CD14-positive monocyte (primary cell): Measurements from ENCODE around the gene TMEM170A. TPM values are rescaled to one million over a fixed set of nuclear protein-coding genes. Genes with fewer than 3 reads are reported as not detected.
A peak's percentile ranks its signal among the peaks of the same experiment; 100 is the strongest.

ENCODE experiments used
- DNase-seq, 3 donors: peaks; one replicate each; pipeline ENCODE4 v3.0.0-alpha.2; 2011 to 2022
- H2AFZ ChIP-seq: 2 replicates; pipeline ENCODE4 v1.6.0; 2012; ENCODE audit warnings: mild to moderate bottlenecking, low read depth, low read length, inconsistent platforms; ENCODE audit not compliant: insufficient read depth, poor library complexity, severe bottlenecking
- H3K27ac ChIP-seq, 2 donors: 1 replicate in 1 of 2; 2 replicates in 1 of 2; pipeline ENCODE4 v1.5.1; 2012 to 2013; ENCODE audit warnings: low read length in 2 of 2, control low read depth in 1 of 2, inconsistent platforms in 1 of 2, low read depth in 1 of 2, mild to moderate bottlenecking in 1 of 2
- H3K27me3 ChIP-seq, 2 donors: one replicate each; pipeline versions ENCODE4 v1.6.0 to v1.6.1; 2011 to 2013; ENCODE audit warnings: low read length in 2 of 2; ENCODE audit not compliant: control insufficient read depth in 2 of 2, insufficient read depth in 2 of 2
- H3K36me3 ChIP-seq, 2 donors: replicated peaks in 1 of 2; 1 replicate in 1 of 2; 2 replicates in 1 of 2; pipeline versions ENCODE4 v1.5.1 to v1.6.1; 2012 to 2013; ENCODE audit warnings: low read length in 2 of 2, control low read depth in 1 of 2, inconsistent platforms in 1 of 2, mild to moderate bottlenecking in 1 of 2; ENCODE audit not compliant: insufficient read depth in 2 of 2, control insufficient read depth in 1 of 2
- H3K4me1 ChIP-seq, 2 donors: 1 replicate in 1 of 2; 2 replicates in 1 of 2; pipeline versions ENCODE4 v1.5.1 to v1.6.1; 2012 to 2013; ENCODE audit warnings: low read length in 2 of 2, control low read depth in 1 of 2, inconsistent platforms in 1 of 2, mild to moderate bottlenecking in 1 of 2, moderate library complexity in 1 of 2; ENCODE audit not compliant: insufficient read depth in 2 of 2, control insufficient read depth in 1 of 2
- H3K4me2 ChIP-seq: replicated peaks from 2 replicates; pipeline ENCODE3; 2012; ENCODE audit warnings: low read length, moderate library complexity, mild to moderate bottlenecking; ENCODE audit not compliant: poor library complexity, severe bottlenecking; ENCODE audit errors: extremely low read depth
- H3K4me3 ChIP-seq, 3 experiments: fragments of 200-600 bp in 1 of 3; sonication (generic) in 1 of 3; replicated peaks in 1 of 3; 1 replicate in 2 of 3; 2 replicates in 1 of 3; pipeline ENCODE4 v1.5.1; 2011 to 2013; ENCODE audit warnings: low read length in 3 of 3, mild to moderate bottlenecking in 3 of 3, control low read depth in 2 of 3, low read depth in 2 of 3, inconsistent platforms in 1 of 3, moderate library complexity in 1 of 3
- H3K79me2 ChIP-seq: 2 replicates; pipeline ENCODE4 v1.6.0; 2012; ENCODE audit warnings: mild to moderate bottlenecking, control low read depth, inconsistent platforms, low read length, moderate library complexity; ENCODE audit not compliant: insufficient read depth
- H3K9ac ChIP-seq: 2 replicates; pipeline ENCODE4 v1.6.0; 2017; ENCODE audit warnings: low read length, mild to moderate bottlenecking; ENCODE audit not compliant: insufficient read depth, poor library complexity, severe bottlenecking
- H3K9me3 ChIP-seq, 2 donors: replicated peaks in 1 of 2; 1 replicate in 1 of 2; 2 replicates in 1 of 2; pipeline versions ENCODE4 v1.5.1 to v1.6.1; 2012 to 2013; ENCODE audit warnings: low read length in 2 of 2, control low read depth in 1 of 2; ENCODE audit not compliant: control insufficient read depth in 1 of 2, insufficient read depth in 1 of 2
- H4K20me1 ChIP-seq: 2 replicates; pipeline ENCODE4 v1.6.0; 2012; ENCODE audit warnings: mild to moderate bottlenecking, low read length, control low read depth, moderate library complexity; ENCODE audit not compliant: insufficient read depth
- H3K27ac Mint-ChIP-seq, 7 donors: one replicate each; pipeline ENCODE4 v1.8.0; 2020; ENCODE audit warnings: mild to moderate bottlenecking in 7 of 7, mixed read lengths in 7 of 7, moderate library complexity in 6 of 7, inconsistent platforms in 2 of 7
- H3K27me3 Mint-ChIP-seq, 3 donors: one replicate each; pipeline ENCODE4 v1.8.0; 2021 to 2022; ENCODE audit warnings: low read depth in 3 of 3, mild to moderate bottlenecking in 3 of 3, mixed read lengths in 3 of 3, moderate library complexity in 3 of 3, inconsistent platforms in 1 of 3
- H3K36me3 Mint-ChIP-seq, 2 donors: one replicate each; pipeline ENCODE4 v1.8.0; 2020; ENCODE audit warnings: mixed read lengths in 2 of 2, inconsistent platforms in 1 of 2, mild to moderate bottlenecking in 1 of 2
- H3K4me1 Mint-ChIP-seq: one replicate; pipeline ENCODE4 v1.8.0; 2020; ENCODE audit warnings: mild to moderate bottlenecking, mixed read lengths
- H3K4me3 Mint-ChIP-seq, 2 donors: one replicate each; pipeline ENCODE4 v1.8.0; 2020; ENCODE audit warnings: mild to moderate bottlenecking in 2 of 2, mixed read lengths in 2 of 2, moderate library complexity in 1 of 2
- H3K9me3 Mint-ChIP-seq, 7 donors: one replicate each; pipeline ENCODE4 v1.8.0; 2020 to 2022; ENCODE audit warnings: mixed read lengths in 7 of 7, mild to moderate bottlenecking in 6 of 7, moderate library complexity in 6 of 7, inconsistent platforms in 2 of 7
- WGBS: methylation state at CpG from one replicate; pipeline ENCODE4 v1.1.5; 2013; ENCODE audit warnings: missing lambda C conversion rate; ENCODE audit not compliant: insufficient coverage; 5-methylcytosine and 5-hydroxymethylcytosine counted together
- intact Hi-C, 2 donors: fragments of 100-400 bp; cut with micrococcal nuclease; formaldehyde crosslinking; loops; one replicate each; pipeline versions ENCODE4 v1.15.0 to v1.15.1; 2023
- polyA plus RNA-seq, 3 donors: library from polyadenylated mRNA; depleted of rRNA in 1 of 3; unstranded in 2 of 3; stranded (reverse) in 1 of 3; fragments of 300-500 nt in 2 of 3; fragments of >200 nt in 1 of 3; fragmentation: Illumina TruSeq in 2 of 3; gene quantifications; 1 replicate in 2 of 3; 2 replicates in 1 of 3; pipeline ENCODE4 v1.2.3, GENCODE V29; 2012 to 2021
- TF ChIP-seq, protein P1 (sequence below): fragments of 200-600 bp; IDR thresholded peaks from one replicate; pipeline ENCODE4 v1.8.0; 2022; ENCODE audit warnings: antibody characterized with exemption, mild to moderate bottlenecking

Gene TMEM170A
- polyA plus RNA-seq, 3 donors, result 17.9 to 31.6 (median 25.4) TPM

DNA sequence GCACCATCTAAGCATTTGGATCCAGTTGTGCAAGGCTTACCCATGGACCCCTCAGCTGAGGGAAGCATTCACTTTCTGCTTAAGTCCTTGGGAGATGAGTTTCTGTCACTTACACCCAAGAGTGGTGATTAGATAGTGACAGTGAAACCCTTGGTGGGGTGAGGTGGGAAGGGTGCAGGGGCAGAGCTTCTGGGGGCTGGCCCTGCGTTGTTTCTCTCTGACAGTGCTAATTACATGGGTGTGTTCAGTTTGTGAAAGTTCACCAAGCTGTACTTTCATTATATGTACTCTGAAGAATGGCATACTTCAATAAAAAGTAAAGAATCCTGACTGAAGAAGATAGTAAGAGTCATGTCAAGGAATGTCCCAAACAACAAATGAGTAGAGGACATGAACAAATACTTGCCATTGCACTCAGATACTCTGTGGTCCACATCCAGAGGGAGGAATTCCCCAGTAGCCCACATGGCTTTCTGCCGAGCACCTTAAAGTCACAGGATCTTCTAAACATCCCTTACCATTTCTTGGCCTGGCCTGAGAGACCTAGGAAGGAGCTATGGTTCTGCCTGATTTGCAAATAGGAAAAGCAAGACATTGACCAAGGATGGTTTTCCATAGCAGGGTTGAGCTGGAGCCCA, 22.3 kb upstream of the TMEM170A start:
- no peaks in the 10 kb centered on the region for H3K4me1 ChIP-seq
- TF ChIP-seq, protein P1, sequence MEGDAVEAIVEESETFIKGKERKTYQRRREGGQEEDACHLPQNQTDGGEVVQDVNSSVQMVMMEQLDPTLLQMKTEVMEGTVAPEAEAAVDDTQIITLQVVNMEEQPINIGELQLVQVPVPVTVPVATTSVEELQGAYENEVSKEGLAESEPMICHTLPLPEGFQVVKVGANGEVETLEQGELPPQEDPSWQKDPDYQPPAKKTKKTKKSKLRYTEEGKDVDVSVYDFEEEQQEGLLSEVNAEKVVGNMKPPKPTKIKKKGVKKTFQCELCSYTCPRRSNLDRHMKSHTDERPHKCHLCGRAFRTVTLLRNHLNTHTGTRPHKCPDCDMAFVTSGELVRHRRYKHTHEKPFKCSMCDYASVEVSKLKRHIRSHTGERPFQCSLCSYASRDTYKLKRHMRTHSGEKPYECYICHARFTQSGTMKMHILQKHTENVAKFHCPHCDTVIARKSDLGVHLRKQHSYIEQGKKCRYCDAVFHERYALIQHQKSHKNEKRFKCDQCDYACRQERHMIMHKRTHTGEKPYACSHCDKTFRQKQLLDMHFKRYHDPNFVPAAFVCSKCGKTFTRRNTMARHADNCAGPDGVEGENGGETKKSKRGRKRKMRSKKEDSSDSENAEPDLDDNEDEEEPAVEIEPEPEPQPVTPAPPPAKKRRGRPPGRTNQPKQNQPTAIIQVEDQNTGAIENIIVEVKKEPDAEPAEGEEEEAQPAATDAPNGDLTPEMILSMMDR, result no peak
- Mint-ChIP-seq H3K27me3 (peaks cover 5 to 17% (median 10%) of the 10 kb centered on the region in 3 donors), H3K4me1 (peaks cover 4% of the 10 kb centered on the region), H3K36me3 (no peaks in the 10 kb centered on the region), H3K27ac (no peak overlapping the region), H3K4me3 (no peak overlapping the region), H3K9me3 (no peaks in the 10 kb centered on the region)
- H3K79me2 ChIP-seq, result no peaks in the 10 kb centered on the region
- no peaks in the 10 kb centered on the region for H3K27me3 ChIP-seq
- no peak for DNase-seq
- H3K36me3 ChIP-seq, result no peaks in the 10 kb centered on the region
- intact Hi-C loops, result no loop called here
- H4K20me1 ChIP-seq, result no peaks in the 10 kb centered on the region
- H3K9me3 ChIP-seq, result no peaks in the 10 kb centered on the region
- WGBS, result 100% methylated on average over 1 of the region's 2 CpGs
- H3K4me2 ChIP-seq, result no peak overlapping the region
- no peak overlapping the region for H2AFZ ChIP-seq
- H3K27ac ChIP-seq, result no peak overlapping the region
- H3K9ac ChIP-seq, result no peak overlapping the region
- H3K4me3 ChIP-seq, result no peak overlapping the region

GRCh38 chr16:75486014-75486675, 21.7 kb upstream of the TMEM170A start:
- no peaks in the 10 kb centered on the region for H3K36me3 Mint-ChIP-seq
- Histone ChIP-seq H3K27me3 (no peaks in the 10 kb centered on the region), H3K27ac (no peak overlapping the region), H2AFZ (no peak overlapping the region), H4K20me1 (no peaks in the 10 kb centered on the region), H3K4me3 (no peak overlapping the region), H3K36me3 (no peaks in the 10 kb centered on the region), H3K4me1 (no peaks in the 10 kb centered on the region), H3K9me3 (no peaks in the 10 kb centered on the region), H3K4me2 (no peak overlapping the region), H3K79me2 (no peaks in the 10 kb centered on the region), H3K9ac (no peak overlapping the region)
- WGBS, result 89% methylated on average over 8 of the region's 9 CpGs
- no peak overlapping the region for H3K27ac Mint-ChIP-seq
- TF ChIP-seq, protein P1, result no peak
- H3K27me3 Mint-ChIP-seq, result peaks cover 8 to 18% (median 14%) of the 10 kb centered on the region in 3 donors
- DNase-seq, result no peak
- no peaks in the 10 kb centered on the region for H3K9me3 Mint-ChIP-seq
- peak overlapping the region in 1 of 2 donors; percentile 9 for H3K4me3 Mint-ChIP-seq
- intact Hi-C loops, result no loop called here
- H3K4me1 Mint-ChIP-seq, result peaks cover 4% of the 10 kb centered on the region
